Hematopoietic multipotent progenitor cell treated with erythropoietin and hydrocortisone succinate and interleukin-3 and kit ligand, for 6 days (in vitro differentiated cells): ENCODE results near the gene CCDC187.

Experiments
- DNase-seq: peaks from one replicate; pipeline ENCODE4 v3.0.0-alpha.2; 2015

Gene CCDC187

GRCh38 chr9:136297016-136297691 is 6.7 kb downstream of the CCDC187 start:
- no peak for DNase-seq

- no peak for DNase-seq
Measured at GRCh38 chr9:136296434-136297015, 7.4 kb downstream of the CCDC187 start.

- DNase-seq = no peak
Measured at GRCh38 chr9:136295542-136296433, 8.1 kb downstream of the CCDC187 start.

- no peak for DNase-seq
Measured at GRCh38 chr9:136295055-136295454, 8.8 kb downstream of the CCDC187 start.

- no peak for DNase-seq
Measured at GRCh38 chr9:136294437-136294836, 9.5 kb downstream of the CCDC187 start.

GRCh38 chr9:136293476-136294077 is 10.3 kb downstream of the CCDC187 start:
- DNase-seq = no peak

GRCh38 chr9:136292591-136293448 is 11.1 kb downstream of the CCDC187 start:
- DNase-seq = no peak

- DNase-seq = no peak
Measured at GRCh38 chr9:136292026-136292538, 11.8 kb downstream of the CCDC187 start.

- DNase-seq = no peak
Measured at GRCh38 chr9:136291306-136292025, 12.4 kb downstream of the CCDC187 start.

GRCh38 chr9:136290508-136291000 is 13.3 kb downstream of the CCDC187 start:
- DNase-seq = no peak

- no peak for DNase-seq
Measured at GRCh38 chr9:136289651-136290507, 14.0 kb downstream of the CCDC187 start.

- no peak for DNase-seq
Measured at GRCh38 chr9:136287960-136288753, 15.7 kb downstream of the CCDC187 start.

- DNase-seq = no peak
Measured at GRCh38 chr9:136286987-136287379, 16.9 kb downstream of the CCDC187 start.

GRCh38 chr9:136286359-136286986 is 17.4 kb downstream of the CCDC187 start:
- no peak for DNase-seq

GRCh38 chr9:136285501-136286358 is 18.2 kb downstream of the CCDC187 start:
- no peak for DNase-seq

GRCh38 chr9:136284951-136285350 is 18.9 kb downstream of the CCDC187 start:
- no peak for DNase-seq

GRCh38 chr9:136284311-136284710 is 19.6 kb downstream of the CCDC187 start:
- no peak for DNase-seq
